ENCODE data around the gene NOX5. TPM values are rescaled to one million over a fixed set of nuclear protein-coding genes. Genes with fewer than 3 reads are reported as not detected.

The NOX5 gene
- polyA plus RNA-seq, 2 of the 4 experiments (the other 2 are of a cell fraction), result 0.19 to 0.22 TPM

GRCh38 chr15:69104050-69104750 is 89.7 kb downstream of the NOX5 start:
- no peaks in the 10 kb centered on the region for H3K4me1 ChIP-seq
- WGBS (ENCODE audit: missing lambda C conversion rate), result 62% methylated on average over 12 of the region's 12 CpGs
- TF ChIP-seq HOXB5 (CRISPR knock-in tag; IDR thresholded peaks at IDR 0.05) (no peak), CBX2 (IDR thresholded peaks at IDR 0.05; ENCODE audit: borderline replicate concordance, low read depth) (no peak), CEBPB (IDR thresholded peaks at IDR 0.05) (no peak), RNF2 (IDR thresholded peaks at IDR 0.05; ENCODE audit: borderline replicate concordance, low read depth) (no peak), ZNF302 (CRISPR knock-in tag; IDR thresholded peaks at IDR 0.05) (no peak), EHF (CRISPR knock-in tag; IDR thresholded peaks at IDR 0.05) (no peak), SREBF2 (IDR thresholded peaks at IDR 0.05) (no peak), HOXA7 (CRISPR knock-in tag; IDR thresholded peaks at IDR 0.05) (no peak), NFE2L2 (conservative IDR thresholded peaks at IDR 0.05; ENCODE audit: low read length) (no peak), FOXS1 (CRISPR knock-in tag; IDR thresholded peaks at IDR 0.05) (no peak), CBX8 (IDR thresholded peaks at IDR 0.05) (no peak)
- no peak overlapping the region for H3K4me2 ChIP-seq
- ChIA-PET CTCF (interaction anchor here (0.6 to 1.0 kb wide), 4 partner anchors 13 to 361 kb away, joined by 3 to 4 read pairs (median 4); no protein-coding TSS in a partner anchor), POLR2A (no interaction called here)
- no peaks in the 10 kb centered on the region for H3K9me3 ChIP-seq
- H3K27ac ChIP-seq, result no peak overlapping the region
- no peak for ATAC-seq
- H3K4me3 ChIP-seq, result no peak overlapping the region
- no peak for DNase-seq (ENCODE audit: low read depth in 1 of 2, low spot score in 1 of 2)
- FAIRE-seq, result no peak

DNA sequence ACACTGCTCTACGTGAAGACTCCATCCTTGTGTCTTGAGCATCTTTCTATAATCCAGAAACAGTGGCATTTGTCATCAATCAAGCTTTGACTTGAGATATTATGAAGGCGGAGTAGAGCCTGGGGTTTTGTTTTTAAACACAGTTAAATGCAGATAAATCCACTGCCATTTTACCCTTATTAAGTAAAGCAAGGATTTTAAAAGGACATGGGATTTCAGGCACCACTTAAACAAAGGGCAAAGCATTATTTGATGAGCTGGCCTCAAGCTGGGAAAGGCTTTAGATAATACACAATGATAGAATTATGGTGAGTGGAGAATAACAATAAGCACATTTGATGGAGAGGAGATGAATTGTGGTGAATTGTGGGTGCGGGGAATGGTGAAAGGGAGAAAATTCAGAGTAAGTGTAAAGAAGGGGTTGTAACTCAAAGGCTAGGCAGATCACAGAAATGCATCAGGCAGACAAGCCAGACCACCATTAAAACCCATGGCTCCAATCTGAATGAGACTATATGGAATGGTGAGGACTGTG is 91.0 kb downstream of the NOX5 start:
- no peak overlapping the region for H3K4me3 ChIP-seq
- H3K27ac ChIP-seq, result no peak overlapping the region
- 92% methylated on average over 3 of the region's 3 CpGs for WGBS (ENCODE audit: missing lambda C conversion rate)
- H3K9me3 ChIP-seq, result no peaks in the 10 kb centered on the region
- ATAC-seq (no peak), DNase-seq (ENCODE audit: low read depth in 1 of 2, low spot score in 1 of 2) (no peak), FAIRE-seq (no peak)
- H3K4me2 ChIP-seq, result no peak overlapping the region
- no peaks in the 10 kb centered on the region for H3K4me1 ChIP-seq
- POLR2A ChIA-PET, result interaction anchor here (0.6 kb wide), 1 partner anchor 343 kb away, joined by 4 read pairs; no protein-coding TSS in a partner anchor
- CTCF ChIA-PET, result interaction anchor here (1.3 to 1.5 kb wide), 3 partner anchors 46 to 170 kb away, joined by 3 to 5 read pairs (median 4); no protein-coding TSS in a partner anchor
- TF ChIP-seq RARB (CRISPR knock-in tag; IDR thresholded peaks at IDR 0.05) (no peak), POLR2AphosphoS2 (conservative IDR thresholded peaks at IDR 0.05; ENCODE audit: low read length) (no peak), MYC (IDR thresholded peaks at IDR 0.05; ENCODE audit: borderline replicate concordance, low read length) (no peak), EHMT2 (IDR thresholded peaks at IDR 0.05; ENCODE audit: low read depth) (no peak), EP300 (IDR thresholded peaks at IDR 0.05) (no peak), NR3C1 (IDR thresholded peaks at IDR 0.05) (no peak), RCOR1 (IDR thresholded peaks at IDR 0.05; ENCODE audit: low read depth, low read length) (no peak), CHD4 (IDR thresholded peaks at IDR 0.05; ENCODE audit: borderline replicate concordance) (no peak), SMC3 (IDR thresholded peaks at IDR 0.05) (no peak), TFCP2L1 (CRISPR knock-in tag; IDR thresholded peaks at IDR 0.05) (no peak), EHF (CRISPR knock-in tag; IDR thresholded peaks at IDR 0.05) (no peak), FOSB (CRISPR knock-in tag; IDR thresholded peaks at IDR 0.05) (no peak), RNF2 (IDR thresholded peaks at IDR 0.05; ENCODE audit: borderline replicate concordance, low read depth) (no peak), MAFK (IDR thresholded peaks at IDR 0.05; ENCODE audit: partially characterized antibody) (no peak), FOXS1 (CRISPR knock-in tag; IDR thresholded peaks at IDR 0.05) (no peak), ZC3H11A (IDR thresholded peaks at IDR 0.05) (no peak), HDAC2 (IDR thresholded peaks at IDR 0.05) (no peak), ZFP36 (IDR thresholded peaks at IDR 0.05; ENCODE audit: borderline replicate concordance, partially characterized antibody) (no peak)
- TF ChIP-seq, protein P1, sequence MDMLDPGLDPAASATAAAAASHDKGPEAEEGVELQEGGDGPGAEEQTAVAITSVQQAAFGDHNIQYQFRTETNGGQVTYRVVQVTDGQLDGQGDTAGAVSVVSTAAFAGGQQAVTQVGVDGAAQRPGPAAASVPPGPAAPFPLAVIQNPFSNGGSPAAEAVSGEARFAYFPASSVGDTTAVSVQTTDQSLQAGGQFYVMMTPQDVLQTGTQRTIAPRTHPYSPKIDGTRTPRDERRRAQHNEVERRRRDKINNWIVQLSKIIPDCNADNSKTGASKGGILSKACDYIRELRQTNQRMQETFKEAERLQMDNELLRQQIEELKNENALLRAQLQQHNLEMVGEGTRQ (IDR thresholded peaks at IDR 0.05), result no peak
- TF ChIP-seq, protein P2, sequence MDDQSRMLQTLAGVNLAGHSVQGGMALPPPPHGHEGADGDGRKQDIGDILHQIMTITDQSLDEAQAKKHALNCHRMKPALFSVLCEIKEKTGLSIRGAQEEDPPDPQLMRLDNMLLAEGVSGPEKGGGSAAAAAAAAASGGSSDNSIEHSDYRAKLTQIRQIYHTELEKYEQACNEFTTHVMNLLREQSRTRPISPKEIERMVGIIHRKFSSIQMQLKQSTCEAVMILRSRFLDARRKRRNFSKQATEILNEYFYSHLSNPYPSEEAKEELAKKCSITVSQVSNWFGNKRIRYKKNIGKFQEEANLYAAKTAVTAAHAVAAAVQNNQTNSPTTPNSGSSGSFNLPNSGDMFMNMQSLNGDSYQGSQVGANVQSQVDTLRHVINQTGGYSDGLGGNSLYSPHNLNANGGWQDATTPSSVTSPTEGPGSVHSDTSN (IDR thresholded peaks at IDR 0.05), result no peak

Measured in A549 (cell line).